Chondrocyte (in vitro differentiated cells): ENCODE results near the gene AFG1L. TPM values are rescaled to one million over a fixed set of nuclear protein-coding genes. Genes with fewer than 3 reads are reported as not detected.

Experiments used
- DNase-seq: peaks from one replicate; pipeline ENCODE4 v3.0.0; 2021; ENCODE audit warnings: mixed read lengths, low spot score
- H3K27ac Mint-ChIP-seq: one replicate; pipeline ENCODE4 v1.8.0; 2021; ENCODE audit warnings: mild to moderate bottlenecking, moderate library complexity, mixed read lengths; ENCODE audit not compliant: unreplicated experiment
- H3K27me3 Mint-ChIP-seq: 2 replicates; pipeline ENCODE4 v1.8.0; 2021; ENCODE audit warnings: low read depth, mixed read lengths
- H3K36me3 Mint-ChIP-seq: 2 replicates; pipeline ENCODE4 v1.8.0; 2021; ENCODE audit warnings: low read depth, mixed read lengths
- H3K4me1 Mint-ChIP-seq: 2 replicates; pipeline ENCODE4 v1.8.0; 2021; ENCODE audit warnings: low read depth, mild to moderate bottlenecking, mixed read lengths
- H3K4me3 Mint-ChIP-seq: one replicate; pipeline ENCODE4 v1.8.0; 2021; ENCODE audit warnings: mild to moderate bottlenecking, moderate library complexity, mixed read lengths; ENCODE audit not compliant: unreplicated experiment
- H3K9me3 Mint-ChIP-seq: 2 replicates; pipeline ENCODE4 v1.8.0; 2021; ENCODE audit warnings: low read depth, mixed read lengths
- CTCF ChIP-seq: fragments of 200-600 bp; sonication (generic); IDR thresholded peaks from 2 replicates; pipeline ENCODE4 v1.5.0; 2021; ENCODE audit warnings: antibody characterized with exemption, mild to moderate bottlenecking, moderate library complexity
- total RNA-seq: library from RNA; stranded (reverse); gene quantifications from 3 replicates; pipeline ENCODE4 v1.2.1, GENCODE V29; 2021

Gene AFG1L
- total RNA-seq, 1 donor from 2014 or later: 5.9 TPM

- H3K4me1 Mint-ChIP-seq: no peaks in the 10 kb centered on the region
- no peaks in the 10 kb centered on the region for H3K36me3 Mint-ChIP-seq
- H3K27ac Mint-ChIP-seq: no peak overlapping the region
- H3K9me3 Mint-ChIP-seq: no peaks in the 10 kb centered on the region
- DNase-seq: no peak
- no peak for TF ChIP-seq CTCF
- no peak overlapping the region for H3K4me3 Mint-ChIP-seq
- no peaks in the 10 kb centered on the region for H3K27me3 Mint-ChIP-seq
Measured at GRCh38 chr6:108550256-108550655, 255.4 kb downstream of the AFG1L start.

- H3K27ac Mint-ChIP-seq: no peak overlapping the region
- DNase-seq: no peak
- H3K4me3 Mint-ChIP-seq: no peak overlapping the region
- TF ChIP-seq CTCF: no peak
- no peaks in the 10 kb centered on the region for H3K27me3 Mint-ChIP-seq
- H3K4me1 Mint-ChIP-seq: peaks cover 9% of the 10 kb centered on the region
- H3K9me3 Mint-ChIP-seq: no peaks in the 10 kb centered on the region
- H3K36me3 Mint-ChIP-seq: no peaks in the 10 kb centered on the region
Measured at GRCh38 chr6:108555399-108556052, 260.7 kb downstream of the AFG1L start.

DNA sequence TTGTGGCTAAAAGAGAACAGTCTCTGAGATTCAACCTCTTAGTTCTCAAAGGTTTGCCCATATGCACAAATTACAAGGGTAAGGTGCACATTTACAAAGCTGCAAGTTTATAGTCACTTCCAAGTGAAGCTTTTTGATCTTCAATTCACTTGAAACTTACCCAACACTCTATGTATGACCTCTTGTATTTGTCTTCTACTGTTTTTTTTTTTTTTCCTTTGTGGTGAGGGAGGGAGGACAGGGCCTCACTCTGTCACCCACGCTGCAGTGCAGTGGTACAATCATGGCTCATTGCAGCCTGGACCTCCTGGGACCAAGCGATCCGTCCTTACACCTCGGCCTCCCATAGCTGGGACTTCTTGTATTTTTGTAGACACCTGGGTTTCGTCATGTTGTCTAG lies 261.4 kb downstream of the AFG1L start:
- peaks cover 9% of the 10 kb centered on the region for H3K4me1 Mint-ChIP-seq
- no peak overlapping the region for H3K4me3 Mint-ChIP-seq
- no peaks in the 10 kb centered on the region for H3K36me3 Mint-ChIP-seq
- H3K27ac Mint-ChIP-seq: no peak overlapping the region
- no peaks in the 10 kb centered on the region for H3K27me3 Mint-ChIP-seq
- TF ChIP-seq CTCF: no peak
- DNase-seq: no peak
- H3K9me3 Mint-ChIP-seq: no peaks in the 10 kb centered on the region

DNA sequence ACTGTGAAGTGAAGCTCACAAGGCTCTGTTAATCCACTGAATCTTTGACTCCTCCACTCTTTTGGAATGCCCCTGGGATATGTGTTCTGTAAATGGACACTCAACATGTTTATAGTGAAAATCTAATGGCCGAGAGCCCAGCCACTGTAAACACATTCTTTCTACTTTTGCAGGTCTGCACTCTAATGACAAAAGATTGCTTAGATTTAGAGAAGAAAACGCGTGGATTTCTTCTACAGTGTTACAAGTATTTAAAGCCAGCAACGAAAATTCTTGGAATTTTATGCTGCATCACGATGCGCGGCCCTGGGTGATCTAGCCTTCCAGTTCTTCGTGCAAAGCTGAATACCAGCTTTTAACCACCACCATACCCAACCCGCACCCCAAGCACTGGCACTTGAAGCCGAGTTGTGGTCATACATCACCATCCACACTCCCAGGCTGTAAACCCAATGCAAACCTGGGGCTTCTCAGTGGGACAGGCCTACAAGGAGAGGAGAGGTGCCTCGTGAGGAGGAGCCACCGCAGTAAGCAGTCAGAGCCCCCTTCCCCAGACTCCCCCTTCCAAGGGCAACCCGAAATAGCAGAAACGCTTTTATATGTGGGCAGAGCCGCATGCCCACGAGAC lies 262.1 kb downstream of the AFG1L start:
- no peak for TF ChIP-seq CTCF
- Mint-ChIP-seq H3K4me1 (peaks cover 9% of the 10 kb centered on the region), H3K27ac (peak overlapping the region; percentile 77), H3K36me3 (no peaks in the 10 kb centered on the region), H3K9me3 (no peaks in the 10 kb centered on the region), H3K27me3 (no peaks in the 10 kb centered on the region), H3K4me3 (peak overlapping the region; percentile 82)
- DNase-seq: no peak

GRCh38 chr6:108557494-108558371 lies 262.9 kb downstream of the AFG1L start:
- DNase-seq: no peak
- Mint-ChIP-seq H3K36me3 (peaks cover 1% of the 10 kb centered on the region), H3K9me3 (no peaks in the 10 kb centered on the region), H3K4me1 (peaks cover 15% of the 10 kb centered on the region), H3K27ac (peak overlapping the region; percentile 93), H3K4me3 (peak overlapping the region; percentile 82), H3K27me3 (no peaks in the 10 kb centered on the region)
- peak; percentile 45 for TF ChIP-seq CTCF
